Skeletal muscle cell (primary cell): Measurements from ENCODE around the gene GMFB.
A peak's percentile ranks its signal among the peaks of the same experiment; 100 is the strongest.
"Not testable (repeated sequence)": the region's sequence is repeated elsewhere in the genome, so short reads cannot be mapped to it uniquely, and the experiment has no call there.

Source experiments
- DNase-seq: peaks from one replicate; pipeline ENCODE4 v3.0.0-alpha.2; 2010; ENCODE audit warnings: low read depth
- H3K4me3 ChIP-seq: 2 replicates; pipeline ENCODE4 v1.5.1; 2011; ENCODE audit warnings: low read depth, mild to moderate bottlenecking, control low read depth, low read length, moderate library complexity

Gene GMFB

DNA sequence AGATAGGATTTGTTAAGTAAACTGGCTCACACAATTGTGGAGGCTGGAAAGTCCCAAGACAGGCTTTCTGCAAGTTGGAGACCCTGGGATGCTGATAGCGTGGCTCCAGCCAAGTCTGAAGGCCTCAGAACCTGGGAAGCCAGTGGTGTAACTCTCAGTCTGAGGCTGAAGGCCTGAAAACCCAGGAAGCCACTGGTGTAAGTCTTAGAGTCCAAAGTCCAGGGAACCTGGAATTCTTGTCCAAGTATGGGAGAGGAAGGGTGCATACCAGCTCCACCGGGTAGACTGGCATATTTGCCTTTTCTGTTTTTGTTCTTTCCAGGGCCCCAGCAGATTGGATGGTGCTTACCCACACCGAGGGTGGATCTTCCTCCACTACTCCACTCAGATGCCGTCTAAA lies 18.1 kb downstream of the GMFB start:
- DNase-seq, result no peak

DNA sequence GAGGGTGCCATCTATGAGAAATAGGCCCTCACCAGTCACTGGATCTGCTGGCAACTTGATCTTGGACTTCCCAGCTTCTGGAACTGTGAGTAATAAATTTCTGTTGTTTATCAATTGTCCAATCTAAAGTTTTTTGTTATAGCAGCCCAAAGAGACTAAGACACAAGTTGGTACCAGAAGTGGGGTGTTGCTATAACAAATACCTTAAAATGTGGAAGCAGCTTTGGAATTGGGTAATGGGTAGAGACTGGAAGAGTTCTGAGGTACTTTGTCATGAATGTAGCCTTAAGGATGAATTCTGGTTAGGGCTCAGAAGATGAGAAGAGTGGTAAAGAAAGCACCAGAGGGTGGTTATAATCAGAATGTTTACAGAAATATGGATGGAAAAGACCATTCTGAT lies 21.5 kb downstream of the GMFB start:
- no peak overlapping the region for H3K4me3 ChIP-seq
- no peak for DNase-seq

More for the DNA sequence above, 18.1 kb downstream of the GMFB start:
- H3K4me3 ChIP-seq, result no peak overlapping the region

DNA sequence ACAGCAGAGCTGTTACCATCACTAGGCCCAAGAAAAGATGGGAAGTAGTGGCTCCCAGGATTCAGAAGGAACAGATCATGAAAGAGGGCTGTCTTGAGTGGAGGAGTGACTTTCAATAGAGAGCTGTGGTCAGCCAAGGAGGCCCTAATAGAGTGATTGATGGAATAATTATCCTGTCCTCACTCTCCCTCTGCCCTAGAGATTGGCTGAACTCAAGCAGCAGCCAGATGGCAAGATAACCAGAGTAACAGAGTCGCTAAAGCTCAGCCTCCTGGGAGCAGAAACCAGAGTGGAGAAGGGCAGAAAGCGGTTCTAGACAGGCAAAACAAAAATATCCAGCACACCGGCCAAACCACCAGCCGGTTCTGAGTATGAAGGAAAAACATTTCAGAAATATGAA lies 23.1 kb downstream of the GMFB start:
- H3K4me3 ChIP-seq, result no peak overlapping the region
- no peak for DNase-seq

DNA sequence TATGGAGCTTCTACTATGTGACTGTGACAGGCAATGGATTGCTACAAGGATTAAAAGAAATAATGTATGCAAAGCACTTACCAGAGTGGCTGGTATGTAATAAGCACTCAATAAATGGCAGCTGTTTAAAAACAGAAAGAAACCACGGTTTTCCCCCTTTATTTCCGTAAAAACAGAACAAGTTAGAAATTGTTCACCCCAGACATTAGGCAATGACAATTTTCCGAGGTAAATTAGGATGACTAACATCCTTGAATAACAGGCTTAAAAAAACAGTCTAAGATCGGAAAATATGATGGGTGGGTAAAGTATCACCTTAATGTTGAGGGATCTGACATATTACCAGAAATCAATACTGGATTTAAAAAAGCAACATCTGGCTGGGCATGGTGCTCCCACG lies 26.7 kb downstream of the GMFB start:
- no peak for DNase-seq
- no peak overlapping the region for H3K4me3 ChIP-seq

DNA sequence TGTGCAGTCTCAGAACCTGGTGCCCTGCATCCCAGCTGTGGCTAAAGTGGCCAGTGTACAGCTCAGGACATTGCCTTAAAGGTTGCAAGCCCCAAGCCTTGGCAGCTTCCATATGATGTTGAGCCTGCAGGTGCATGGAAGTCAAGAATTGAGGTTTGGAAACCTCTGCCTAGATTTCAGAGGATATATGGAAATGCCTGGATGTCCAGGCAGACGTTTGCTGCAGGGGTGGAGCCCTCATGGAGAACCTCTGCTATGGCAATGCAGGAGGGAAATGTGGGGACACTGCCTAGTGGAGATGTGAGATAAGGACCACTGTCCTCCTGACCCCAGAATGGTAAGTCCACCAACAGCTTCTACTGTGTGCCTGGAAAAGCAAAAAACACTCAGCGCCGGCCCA lies 29.7 kb downstream of the GMFB start:
- no peak for DNase-seq
- H3K4me3 ChIP-seq, result no peak overlapping the region

DNA sequence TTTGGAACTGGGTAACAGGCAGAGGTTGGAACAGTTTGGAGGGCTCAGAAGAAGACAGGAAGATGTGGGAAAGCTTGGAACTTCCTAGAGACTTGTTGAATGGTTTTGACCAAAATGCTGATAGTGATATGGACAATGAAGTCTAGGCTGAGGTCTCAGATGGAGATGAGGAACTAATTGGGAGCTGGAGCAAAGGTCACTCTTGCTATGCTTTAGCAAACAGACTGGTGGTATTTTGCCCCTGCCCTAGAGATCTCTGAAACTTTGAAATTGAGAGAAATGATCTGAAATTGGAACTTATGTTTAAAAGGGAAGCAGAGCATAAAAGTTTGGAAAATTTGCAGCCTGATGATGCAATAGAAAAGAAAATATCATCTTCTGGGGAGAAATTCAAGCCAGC lies 30.2 kb downstream of the GMFB start:
- not testable (repeated sequence) for H3K4me3 ChIP-seq, DNase-seq

DNA sequence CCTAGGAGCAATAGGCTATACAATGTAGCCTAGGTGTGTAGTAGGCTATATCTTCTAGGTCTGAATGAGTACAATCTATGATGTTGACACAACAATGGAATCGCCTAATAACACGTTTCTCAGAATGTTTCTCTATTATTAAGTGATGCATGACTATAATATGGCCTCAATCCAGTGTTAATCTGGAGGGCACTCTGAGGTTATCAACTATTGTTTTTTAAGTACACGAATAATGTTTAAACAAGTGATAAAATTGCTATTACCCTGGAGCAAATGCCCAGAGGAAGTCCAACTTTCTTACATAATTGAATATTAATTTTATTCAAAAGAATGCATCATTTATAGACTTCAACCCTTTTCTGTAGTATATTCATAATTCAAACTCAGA lies 31.2 kb downstream of the GMFB start:
- no peak overlapping the region for H3K4me3 ChIP-seq
- no peak for DNase-seq

DNA sequence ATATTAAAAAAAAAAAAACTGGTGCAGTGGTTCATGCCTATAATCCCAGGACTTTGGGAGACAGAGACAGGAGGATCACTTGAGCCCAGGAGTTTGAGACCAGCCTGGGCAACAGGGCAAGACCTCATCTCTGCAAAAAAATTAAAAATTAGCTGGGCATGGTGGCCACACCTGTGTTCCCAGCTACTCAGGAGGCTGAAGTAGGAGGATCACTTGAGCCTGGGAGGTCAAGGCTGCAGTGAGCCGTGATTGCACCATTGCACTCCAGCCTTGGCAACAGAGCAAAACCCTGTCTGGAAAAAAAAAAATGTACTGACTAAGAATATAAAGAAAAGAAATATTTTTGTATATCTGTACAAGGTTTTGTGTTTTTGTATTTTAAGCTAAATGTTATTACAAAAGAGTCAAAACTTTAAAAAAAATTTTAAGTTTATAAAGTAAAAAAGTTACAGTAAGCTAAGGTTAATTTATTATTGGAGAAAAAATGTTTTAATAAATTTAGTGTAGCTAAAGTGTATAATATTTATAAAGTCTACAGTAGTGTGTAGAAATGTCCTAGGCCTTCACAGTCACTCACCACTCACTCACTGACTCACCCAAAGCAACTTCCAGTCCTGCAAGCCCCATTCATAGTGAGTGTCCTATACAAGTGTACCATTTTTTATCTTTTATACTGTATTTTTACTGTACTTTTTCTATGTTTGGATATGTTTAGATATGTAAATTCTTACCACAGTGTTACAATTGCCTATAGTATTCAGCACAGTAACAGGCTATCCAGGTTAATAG lies 31.8 kb downstream of the GMFB start:
- DNase-seq, H3K4me3 ChIP-seq: not testable (repeated sequence)

DNA sequence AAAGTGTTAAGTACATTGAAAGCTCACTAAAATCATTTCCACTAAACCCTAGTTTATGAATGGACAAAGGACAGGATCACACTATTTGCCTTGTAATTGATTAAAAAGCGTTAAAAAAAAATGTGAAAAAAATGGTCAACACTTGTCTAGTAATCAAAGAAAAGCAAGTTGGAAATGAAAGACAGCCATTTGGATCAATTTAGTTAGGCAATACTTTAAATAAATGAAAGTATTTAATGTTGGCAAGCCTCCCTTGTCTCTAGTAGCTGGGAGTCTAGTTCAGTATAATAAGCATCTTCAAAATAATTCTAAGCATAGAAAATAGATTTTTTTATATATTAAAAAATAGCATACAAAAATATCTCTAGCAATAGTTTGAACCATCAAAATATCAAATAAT lies 33.4 kb downstream of the GMFB start:
- DNase-seq, result no peak
- H3K4me3 ChIP-seq, result no peak overlapping the region

DNA sequence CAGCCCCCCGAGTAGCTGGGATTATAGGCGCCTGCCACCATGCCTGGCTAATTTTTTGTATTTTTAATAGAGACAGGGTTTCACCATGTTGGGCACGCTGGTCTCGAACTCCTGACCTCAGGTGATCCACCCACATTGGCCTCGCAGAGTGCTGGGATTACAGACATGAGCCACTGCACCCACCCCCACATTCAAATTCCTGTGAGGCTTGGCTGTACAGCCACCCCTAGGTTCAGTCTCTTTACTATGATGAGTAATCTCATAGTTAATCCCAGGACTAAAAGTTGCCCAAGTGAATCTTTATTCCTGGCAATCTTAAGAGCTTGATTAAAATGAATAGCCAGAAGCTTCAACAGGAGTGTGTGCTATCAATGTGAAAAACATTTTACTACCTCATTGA lies 34.8 kb downstream of the GMFB start:
- H3K4me3 ChIP-seq, result not testable (repeated sequence)

DNA sequence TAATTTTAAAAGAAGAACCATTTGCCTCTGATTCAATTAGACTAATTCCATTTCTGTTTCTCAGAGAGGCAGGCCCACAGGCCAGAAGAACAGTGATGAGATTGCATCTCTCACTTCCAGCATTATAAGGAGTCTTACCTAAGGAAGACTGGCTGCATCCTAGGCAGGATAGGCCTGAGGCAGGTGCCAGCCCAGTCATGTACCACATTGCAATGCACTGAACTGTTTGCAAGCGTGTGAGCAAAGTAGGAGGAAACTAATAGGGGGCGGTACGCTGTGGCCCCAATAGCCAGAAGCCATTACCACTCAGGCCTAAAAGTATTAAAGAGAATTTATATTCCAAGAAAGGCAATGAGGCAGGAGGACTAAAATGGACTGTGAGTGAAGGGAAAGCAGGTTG lies 35.5 kb downstream of the GMFB start:
- DNase-seq, result no peak
- H3K4me3 ChIP-seq, result no peak overlapping the region

More for the DNA sequence above, 34.8 kb downstream of the GMFB start:
- DNase-seq, result not testable (repeated sequence)

DNA sequence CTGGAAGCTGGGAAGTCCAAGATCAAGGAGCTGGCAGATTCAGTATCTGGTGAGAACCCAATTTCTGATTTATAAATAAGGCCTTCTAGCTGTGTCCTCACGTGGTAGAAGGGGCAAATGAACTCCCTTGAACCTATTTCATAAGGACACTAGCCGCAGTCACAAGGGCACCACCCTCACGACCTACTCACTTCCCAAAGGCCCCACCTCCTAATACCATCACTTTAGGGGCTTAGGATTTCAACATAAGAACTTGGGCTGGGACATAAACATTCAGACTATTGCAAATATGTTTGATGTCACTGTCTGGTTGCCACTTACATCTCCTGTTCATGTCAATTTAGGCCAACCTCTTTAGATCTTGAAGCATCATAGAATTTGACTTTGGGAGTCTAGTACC lies 36.8 kb downstream of the GMFB start:
- DNase-seq, result no peak
- H3K4me3 ChIP-seq, result no peak overlapping the region

DNA sequence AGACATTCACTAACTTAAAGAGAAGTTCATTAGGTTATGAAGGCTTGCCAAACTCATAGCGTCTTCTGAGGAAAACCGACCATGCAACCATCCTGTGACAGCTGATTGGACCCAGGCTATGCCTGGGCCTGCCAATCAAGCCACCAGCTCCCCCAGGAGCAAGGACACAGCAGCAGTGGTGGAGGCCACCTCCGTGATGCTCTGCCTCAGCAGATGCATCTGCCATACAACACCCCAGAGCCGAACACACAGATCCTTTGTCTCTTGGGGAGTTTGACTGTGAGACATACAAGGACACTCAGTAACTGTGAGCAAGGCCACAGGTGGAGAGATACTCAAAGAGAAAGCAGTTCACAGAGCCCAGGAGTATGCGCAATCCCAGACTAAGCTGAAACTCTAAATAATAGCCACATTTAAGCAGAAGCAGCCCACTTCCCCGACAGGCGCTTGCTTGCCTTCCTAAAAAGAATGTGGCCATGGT lies 37.6 kb downstream of the GMFB start:
- DNase-seq, result no peak
- H3K4me3 ChIP-seq, result no peak overlapping the region

DNA sequence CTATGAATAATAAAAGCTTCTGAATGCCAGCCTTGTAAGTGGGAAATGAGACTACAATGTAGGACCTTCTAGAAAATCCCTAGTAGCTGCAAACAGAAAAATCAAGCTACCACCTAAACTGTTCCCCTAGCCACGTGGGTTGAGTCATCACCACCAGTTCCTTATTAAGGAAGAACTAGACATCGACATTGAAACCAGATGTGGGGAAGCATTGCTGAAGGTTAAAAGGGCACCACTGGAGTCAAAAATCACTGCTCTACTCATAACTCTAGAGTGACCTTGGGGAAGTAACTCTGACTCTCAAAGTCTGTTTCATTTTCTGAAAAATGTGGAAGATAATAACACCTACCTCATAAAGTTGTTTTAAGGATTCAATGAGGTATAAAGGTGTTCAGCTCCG lies 38.2 kb downstream of the GMFB start:
- no peak for DNase-seq
- no peak overlapping the region for H3K4me3 ChIP-seq

DNA sequence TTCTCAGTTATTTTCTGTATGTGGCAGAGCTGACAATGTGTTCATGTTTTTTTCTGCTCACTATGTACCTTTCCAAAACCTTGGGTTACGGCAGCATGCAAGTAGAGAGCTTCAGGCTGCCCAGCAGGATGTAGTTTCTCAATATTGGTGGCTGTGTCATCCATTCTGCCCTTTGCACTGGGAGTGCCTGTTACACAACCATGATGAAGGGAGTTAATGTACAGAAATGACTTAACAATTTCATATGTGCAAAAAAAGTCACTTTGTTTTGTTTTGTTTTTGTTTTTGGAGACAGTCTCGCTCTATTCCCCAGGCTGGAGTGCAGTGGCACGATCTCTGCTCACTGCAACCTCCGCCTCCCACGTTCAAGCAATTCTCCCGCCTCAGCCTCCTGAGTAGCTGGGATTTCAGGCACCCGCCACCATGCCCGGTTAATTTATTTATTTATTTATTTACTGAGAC lies 41.5 kb downstream of the GMFB start:
- peak; percentile 52 for DNase-seq
- H3K4me3 ChIP-seq, result no peak overlapping the region

DNA sequence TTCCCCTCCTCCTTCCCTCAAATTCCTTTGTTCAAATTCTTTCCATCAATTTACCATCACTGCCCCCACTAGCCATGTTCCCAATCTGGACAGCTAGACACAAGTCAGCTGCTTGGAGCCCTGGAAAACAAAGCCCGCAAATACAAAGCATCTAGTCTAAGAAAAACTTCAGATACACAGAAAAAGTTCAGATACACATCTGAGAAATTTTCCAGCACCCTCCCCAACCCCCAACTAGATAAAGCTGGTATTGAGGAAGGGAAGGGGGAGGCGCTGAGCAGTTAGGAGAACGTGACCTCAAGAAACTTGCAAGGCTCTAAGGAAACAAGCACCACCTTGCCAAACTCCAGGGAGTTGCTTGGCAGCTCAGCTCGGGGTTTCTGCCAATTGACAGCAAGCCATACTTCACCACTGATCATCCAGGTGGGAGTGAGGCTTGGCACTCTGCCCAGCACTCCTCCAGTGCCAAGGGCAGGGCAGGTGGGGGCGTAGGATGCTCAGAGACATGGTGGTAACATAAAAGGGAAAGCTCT lies 42.6 kb downstream of the GMFB start:
- no peak for DNase-seq
- no peak overlapping the region for H3K4me3 ChIP-seq

DNA sequence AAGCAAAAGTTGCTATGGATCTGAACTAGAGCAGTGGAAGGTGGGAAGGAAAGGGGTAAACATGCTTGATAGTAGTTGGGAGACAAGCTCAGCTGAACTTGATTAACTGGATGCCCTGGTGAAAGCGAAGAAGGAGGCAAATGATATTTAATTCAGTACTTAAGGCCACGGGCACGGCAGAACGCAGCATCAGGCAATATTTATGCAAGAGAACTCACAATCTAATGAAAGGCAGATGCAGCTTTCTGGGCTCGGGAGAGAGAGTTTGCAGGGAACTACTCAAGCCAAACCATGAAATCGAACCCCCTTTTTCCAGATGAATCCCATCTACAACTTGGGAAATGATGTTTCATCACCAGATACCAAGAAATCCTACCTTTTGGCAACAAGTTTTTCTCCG lies 44.1 kb downstream of the GMFB start:
- DNase-seq, result no peak
- H3K4me3 ChIP-seq, result no peak overlapping the region

DNA sequence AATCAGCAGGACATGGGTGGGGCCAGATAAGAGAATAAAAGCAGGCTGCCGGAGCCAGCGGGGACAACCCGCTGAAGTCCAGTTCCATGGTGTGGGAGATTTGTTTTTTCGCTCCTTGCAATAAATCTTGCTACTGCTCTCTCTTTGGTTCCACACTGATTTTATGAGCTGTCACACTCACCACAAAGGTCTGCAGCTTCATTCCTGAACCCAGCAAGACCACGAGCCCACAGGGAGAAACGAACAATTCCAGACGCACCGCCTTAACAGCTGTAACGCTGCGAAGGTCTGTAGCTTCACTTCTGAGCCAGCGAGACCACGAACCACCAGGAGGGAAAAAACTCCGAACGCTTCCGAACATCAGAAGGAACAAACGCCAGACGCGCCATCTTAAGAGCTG lies 44.8 kb downstream of the GMFB start:
- no peak overlapping the region for H3K4me3 ChIP-seq
- DNase-seq, result peak; percentile 77

DNA sequence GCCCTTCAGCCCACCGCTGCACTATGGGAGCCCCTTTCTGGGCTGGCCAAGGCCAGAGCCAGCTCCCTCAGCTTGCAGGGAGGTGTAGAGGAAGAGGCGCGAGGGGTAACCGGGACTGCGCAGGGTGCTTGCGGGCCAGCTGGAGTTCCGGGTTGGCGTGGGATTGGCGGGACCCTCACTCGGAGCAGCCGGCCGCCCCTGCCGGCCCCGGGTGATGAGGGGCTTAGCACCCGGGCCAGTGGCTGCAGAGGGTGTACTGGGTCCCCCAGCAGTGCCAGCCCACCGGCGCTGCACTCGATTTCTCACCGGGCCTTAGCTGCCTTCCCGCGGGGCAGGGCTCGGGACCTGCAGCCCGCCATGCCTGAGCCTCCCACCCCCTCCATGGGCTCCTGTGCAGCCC lies 45.8 kb downstream of the GMFB start:
- H3K4me3 ChIP-seq, DNase-seq: not testable (repeated sequence)

DNA sequence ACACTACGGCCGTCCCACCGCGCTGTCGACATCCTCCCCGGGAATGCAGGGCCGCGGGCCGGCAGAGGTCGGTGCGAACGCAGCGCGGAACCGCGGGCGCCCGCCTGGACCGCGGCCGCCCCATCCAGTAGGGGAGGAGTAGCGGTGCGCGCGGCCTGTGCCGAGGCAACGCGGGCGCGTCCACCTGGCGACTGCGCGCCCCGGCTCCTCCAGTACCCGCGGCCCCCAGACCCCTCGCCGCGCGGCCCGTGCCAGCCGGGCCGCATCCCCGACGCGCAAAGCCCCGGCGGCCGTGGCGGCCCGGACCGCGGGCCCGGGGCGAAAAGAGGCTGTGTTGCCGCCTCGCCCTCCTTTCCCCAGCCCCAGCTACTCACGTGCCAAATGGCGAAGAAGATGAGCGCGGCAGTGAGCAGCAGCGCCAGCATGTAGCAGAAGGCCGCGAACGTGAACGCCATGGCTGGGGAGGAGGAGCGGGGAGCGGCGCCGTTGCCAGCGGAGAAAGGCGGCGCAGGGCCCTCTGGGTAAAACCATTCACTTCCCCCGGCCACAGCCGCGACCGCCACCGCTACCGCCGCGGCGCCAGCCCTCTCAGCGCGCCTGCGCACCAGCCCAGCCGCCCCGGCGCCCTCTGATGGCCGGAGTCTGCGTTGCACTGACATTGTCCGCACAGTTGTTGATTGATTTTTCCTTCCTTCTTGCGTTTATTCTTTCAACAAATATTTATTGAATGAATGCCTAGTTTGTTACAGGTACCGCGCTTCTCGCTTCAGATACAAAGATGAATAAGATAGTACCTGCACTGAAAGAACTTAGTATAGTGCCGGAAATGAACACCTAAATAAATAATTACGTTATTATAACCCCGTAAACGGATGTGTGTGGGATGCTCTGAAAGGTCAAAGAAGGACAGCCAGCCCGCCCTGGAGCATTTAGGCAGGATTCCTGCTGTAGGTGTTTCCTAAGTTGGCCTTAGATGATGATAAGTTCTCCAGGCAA lies 47.6 kb downstream of the GMFB start, which contains the start of gene CNIH1:
Gene CNIH1, minus strand, starts transcription at position 502 of the 996 bp plus-strand sequence. Its CDS starts 47 bp downstream, at position 455.
- DNase-seq, result peak; percentile 72
- peak within 1 kb of the TSS; percentile 68 for H3K4me3 ChIP-seq
